ENCODE measurements around the gene LRBA. TPM values are rescaled to one million over a fixed set of nuclear protein-coding genes. Genes with fewer than 3 reads are reported as not detected.

The LRBA gene
- total and polyA plus RNA-seq, 9 of the 15 experiments (the other 6 are each of a cell fraction or from before 2014, with no cell fraction given): 24.2 to 88.7 (median 59.7) TPM

DNA sequence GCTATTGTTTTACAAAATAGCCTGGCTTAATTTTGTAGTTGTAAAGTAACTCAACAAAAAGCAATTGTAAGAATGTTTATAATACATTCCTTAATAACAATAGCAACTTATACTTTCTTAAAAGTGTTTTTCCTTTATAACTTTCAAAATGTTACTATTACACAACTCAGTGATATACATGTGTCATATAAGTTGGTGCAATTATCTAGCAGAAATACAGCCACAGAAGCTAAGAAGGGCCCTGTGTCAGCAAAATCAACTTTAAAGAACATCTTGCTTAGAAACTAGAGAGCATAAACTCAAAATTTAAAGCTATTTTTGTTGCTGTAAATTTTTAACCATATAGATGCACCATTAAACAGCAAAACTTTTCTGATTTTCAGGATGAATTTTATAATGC is 474.5 kb downstream of the LRBA start:
- Histone ChIP-seq H3K4me2 (ENCODE audit: insufficient read depth, low read length) (no peak overlapping the region; the same call in 1 of the 2 replicates), H3K79me2 (ENCODE audit: control insufficient read depth, insufficient read depth, low read length) (no peaks in the 10 kb centered on the region), H3K36me3 (ENCODE audit: control insufficient read depth, insufficient read depth, low read length) (no peaks in the 10 kb centered on the region), H3K4me1 (replicated peaks in 1 of 2; ENCODE audit: control insufficient read depth in 2 of 2, insufficient read depth in 2 of 2, low read length in 2 of 2) (peaks cover 13 to 31% of the 10 kb centered on the region in 2 experiments; a peak in 4 of 5 replicates), H3K9me1 (ENCODE audit: control insufficient read depth, insufficient read depth, low read length) (no peaks in the 10 kb centered on the region), H3K27me3 (ENCODE audit: control insufficient read depth in 2 of 2, insufficient read depth in 2 of 2, low read length in 2 of 2) (no peaks in the 10 kb centered on the region), H2AFZ (ENCODE audit: low read depth, low read length) (peak overlapping the region; percentile 67; the same call in 1 of the 2 replicates), H3K27ac (ENCODE audit: extremely low read depth, low read depth, low read length) (peak overlapping the region; percentile 71), H3K9ac (ENCODE audit: insufficient read depth in 1 of 2, low read depth in 2 of 2, low read length in 2 of 2) (peak overlapping the region in 1 of 2 experiments; percentile 46; a peak in 2 of 4 replicates), H3K9me3 (replicated peaks; ENCODE audit: control insufficient read depth, insufficient read depth, low read depth, low read length) (no peaks in the 10 kb centered on the region), H4K20me1 (replicated peaks; ENCODE audit: control insufficient read depth, insufficient read depth, low read length) (no peaks in the 10 kb centered on the region), H3K4me3 (no peak overlapping the region)
- TF ChIP-seq MIER1 (IDR thresholded peaks at IDR 0.05; ENCODE audit: low read depth) (no peak), IRF2 (CRISPR knock-in tag; IDR thresholded peaks at IDR 0.05) (no peak), CEBPG (CRISPR knock-in tag; IDR thresholded peaks at IDR 0.05) (no peak), CEBPG (tag; conservative IDR thresholded peaks at IDR 0.05 in 1 of 2, IDR thresholded peaks at IDR 0.05 in 1 of 2) (peak; percentile 33 to 71; a peak in 3 of 4 replicates), ZNF175 (CRISPR knock-in tag; IDR thresholded peaks at IDR 0.05; ENCODE audit: low read depth) (0 out of 2 replicates have a peak, but pooled peaks have one; percentile 32), JUNB (CRISPR knock-in tag; conservative IDR thresholded peaks at IDR 0.05) (no peak), ZNF354B (CRISPR knock-in tag; IDR thresholded peaks at IDR 0.05) (no peak), MAFF (IDR thresholded peaks at IDR 0.05; ENCODE audit: low read length) (peak; percentile 45; the same call in 1 of the 2 replicates), ZNF23 (CRISPR knock-in tag; IDR thresholded peaks at IDR 0.05) (no peak), MAFK (IDR thresholded peaks at IDR 0.05; ENCODE audit: low read length) (peak; percentile 25; the same call in 1 of the 2 replicates), ZNF79 (CRISPR knock-in tag; IDR thresholded peaks at IDR 0.05; ENCODE audit: low read depth) (no peak), MAFG (tag; conservative IDR thresholded peaks at IDR 0.05) (peak; percentile 53), C11orf30 (IDR thresholded peaks at IDR 0.05; ENCODE audit: low read depth) (peak; percentile 53), ZNF668 (CRISPR knock-in tag; IDR thresholded peaks at IDR 0.05) (0 out of 2 replicates have a peak, but pooled peaks have one; percentile 27), CEBPB (tag; IDR thresholded peaks at IDR 0.05) (peak; percentile 75), CHD4 (IDR thresholded peaks at IDR 0.05; ENCODE audit: insufficient read depth, insufficient replicate concordance, low read depth, low read length, poor library complexity, severe bottlenecking) (no peak), ZNF316 (IDR thresholded peaks at IDR 0.05) (peak; percentile 60), DACH1 (IDR thresholded peaks at IDR 0.05; ENCODE audit: partially characterized antibody) (no peak)
- TF ChIP-seq, protein P1, sequence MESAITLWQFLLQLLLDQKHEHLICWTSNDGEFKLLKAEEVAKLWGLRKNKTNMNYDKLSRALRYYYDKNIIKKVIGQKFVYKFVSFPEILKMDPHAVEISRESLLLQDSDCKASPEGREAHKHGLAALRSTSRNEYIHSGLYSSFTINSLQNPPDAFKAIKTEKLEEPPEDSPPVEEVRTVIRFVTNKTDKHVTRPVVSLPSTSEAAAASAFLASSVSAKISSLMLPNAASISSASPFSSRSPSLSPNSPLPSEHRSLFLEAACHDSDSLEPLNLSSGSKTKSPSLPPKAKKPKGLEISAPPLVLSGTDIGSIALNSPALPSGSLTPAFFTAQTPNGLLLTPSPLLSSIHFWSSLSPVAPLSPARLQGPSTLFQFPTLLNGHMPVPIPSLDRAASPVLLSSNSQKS (CRISPR knock-in tag; IDR thresholded peaks at IDR 0.05): no peak
- TF ChIP-seq, protein P2, sequence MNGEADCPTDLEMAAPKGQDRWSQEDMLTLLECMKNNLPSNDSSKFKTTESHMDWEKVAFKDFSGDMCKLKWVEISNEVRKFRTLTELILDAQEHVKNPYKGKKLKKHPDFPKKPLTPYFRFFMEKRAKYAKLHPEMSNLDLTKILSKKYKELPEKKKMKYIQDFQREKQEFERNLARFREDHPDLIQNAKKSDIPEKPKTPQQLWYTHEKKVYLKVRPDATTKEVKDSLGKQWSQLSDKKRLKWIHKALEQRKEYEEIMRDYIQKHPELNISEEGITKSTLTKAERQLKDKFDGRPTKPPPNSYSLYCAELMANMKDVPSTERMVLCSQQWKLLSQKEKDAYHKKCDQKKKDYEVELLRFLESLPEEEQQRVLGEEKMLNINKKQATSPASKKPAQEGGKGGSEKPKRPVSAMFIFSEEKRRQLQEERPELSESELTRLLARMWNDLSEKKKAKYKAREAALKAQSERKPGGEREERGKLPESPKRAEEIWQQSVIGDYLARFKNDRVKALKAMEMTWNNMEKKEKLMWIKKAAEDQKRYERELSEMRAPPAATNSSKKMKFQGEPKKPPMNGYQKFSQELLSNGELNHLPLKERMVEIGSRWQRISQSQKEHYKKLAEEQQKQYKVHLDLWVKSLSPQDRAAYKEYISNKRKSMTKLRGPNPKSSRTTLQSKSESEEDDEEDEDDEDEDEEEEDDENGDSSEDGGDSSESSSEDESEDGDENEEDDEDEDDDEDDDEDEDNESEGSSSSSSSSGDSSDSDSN (IDR thresholded peaks at IDR 0.05; ENCODE audit: borderline replicate concordance in 1 of 2, low read depth in 2 of 2, low read length in 2 of 2): no peak
- ChIA-PET POLR2A (interaction anchor here (0.6 to 1.1 kb wide), 2 partner anchors 12 to 32 kb away, joined by 4 read pairs; no protein-coding TSS in a partner anchor), CTCF (ENCODE audit: low intra/inter-chr PET ratio) (no interaction called here)
- FAIRE-seq: no peak
- ATAC-seq: peak; percentile 8
- in situ Hi-C loops (cut with MboI): no loop called here
- intact Hi-C loops (cut with micrococcal nuclease): loop anchor here (2.0 to 5.0 kb wide), 2 partner anchors 32 to 223 kb away; no protein-coding TSS in a partner anchor
- DNase-seq (ENCODE audit: extremely low read depth in 1 of 4, low spot score in 3 of 4): no peak
- BruUV-seq (replicated peaks): no TSS peak

Measured in K562 (cell line).